Activated naive CD4-positive, alpha-beta T cell treated with anti-CD3 and anti-CD28 coated beads, Interleukin-2, amount 10 ng/mL, durations not matched to agents 7 days and 5 days (primary cell): Measurements from ENCODE around the gene WIPF3.
"Not testable (repeated sequence)": the region's sequence is repeated elsewhere in the genome, so short reads cannot be mapped to it uniquely, and the experiment has no call there.

Experiments used
- CTCF ChIA-PET: fragments of 350-600 bp; sonication (Branson Sonifier 250); formaldehyde crosslinking; loops from one replicate; lab custom pipeline; 2021; ENCODE audit warnings: antibody characterized with exemption; lab: Charles Lee
- DNase-seq: peaks from one replicate; pipeline ENCODE4 v3.0.0-alpha.2; 2020
- H3K27ac Mint-ChIP-seq: one replicate; pipeline ENCODE4 v1.8.0; 2021; ENCODE audit warnings: mild to moderate bottlenecking, moderate library complexity, mixed read lengths
- H3K27me3 Mint-ChIP-seq: one replicate; pipeline ENCODE4 v1.8.0; 2021; ENCODE audit warnings: mild to moderate bottlenecking, mixed read lengths
- H3K36me3 Mint-ChIP-seq: one replicate; pipeline ENCODE4 v1.8.0; 2021; ENCODE audit warnings: mixed read lengths
- H3K4me1 Mint-ChIP-seq: one replicate; pipeline ENCODE4 v1.8.0; 2021; ENCODE audit warnings: mixed read lengths
- H3K4me3 Mint-ChIP-seq: one replicate; pipeline ENCODE4 v1.8.0; 2021; ENCODE audit warnings: mild to moderate bottlenecking, moderate library complexity, mixed read lengths
- H3K9me3 Mint-ChIP-seq: one replicate; pipeline ENCODE4 v1.8.0; 2021; ENCODE audit warnings: mixed read lengths

Gene WIPF3

GRCh38 chr7:29957521-29958310, 151.4 kb downstream of the WIPF3 start:
- no peak for DNase-seq
- Mint-ChIP-seq H3K27ac (no peak overlapping the region), H3K27me3 (peaks cover 12% of the 10 kb centered on the region), H3K4me3 (no peak overlapping the region), H3K9me3 (no peaks in the 10 kb centered on the region), H3K36me3 (no peaks in the 10 kb centered on the region), H3K4me1 (peaks cover 23% of the 10 kb centered on the region)
- CTCF ChIA-PET: interaction anchor here (1.3 to 2.3 kb wide), 2 partner anchors 11 to 104 kb away, joined by 4 to 7 read pairs; no protein-coding TSS in a partner anchor

DNA sequence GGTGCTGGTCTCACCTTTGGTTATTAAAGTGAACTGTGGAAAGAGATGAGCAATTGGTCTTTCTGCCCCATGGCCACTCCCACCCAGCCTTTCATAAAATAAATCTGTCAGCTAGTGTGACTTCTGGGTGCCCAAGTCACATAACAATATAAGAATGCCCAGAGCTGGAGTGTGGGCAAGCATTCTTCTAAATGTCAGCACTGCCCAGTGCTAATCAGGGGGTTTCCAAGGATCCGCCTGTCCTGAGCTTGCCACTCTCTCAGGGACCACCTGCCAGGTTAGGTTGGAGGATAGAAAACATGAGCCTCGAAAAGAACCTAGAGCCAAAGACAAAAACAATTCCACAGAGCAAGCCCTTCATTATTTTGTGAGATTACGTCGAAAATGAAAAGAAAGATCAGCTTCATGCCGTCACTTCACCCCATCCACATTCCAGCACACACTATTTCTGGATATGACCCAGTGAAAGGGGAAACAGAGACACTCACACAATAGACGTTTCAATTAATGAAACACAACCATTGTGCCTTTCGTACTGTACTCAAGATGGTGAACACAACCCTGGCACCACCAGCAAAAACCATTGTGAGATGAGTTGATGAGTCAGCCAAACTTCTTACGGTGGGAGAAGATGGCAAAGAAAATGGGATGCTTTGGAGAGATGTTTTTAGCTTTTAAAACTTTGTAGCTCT, 152.5 kb downstream of the WIPF3 start:
- H3K36me3 Mint-ChIP-seq: no peaks in the 10 kb centered on the region
- H3K4me1 Mint-ChIP-seq: peaks cover 23% of the 10 kb centered on the region

GRCh38 chr7:29961611-29962010, 155.3 kb downstream of the WIPF3 start:
- H3K4me3 Mint-ChIP-seq, CTCF ChIA-PET, H3K9me3 Mint-ChIP-seq, H3K27ac Mint-ChIP-seq, DNase-seq, H3K36me3 Mint-ChIP-seq, H3K4me1 Mint-ChIP-seq: not testable (repeated sequence)
- peaks cover 20% of the 10 kb centered on the region for H3K27me3 Mint-ChIP-seq

More for the DNA sequence above, 152.5 kb downstream of the WIPF3 start:
- Mint-ChIP-seq H3K27ac (no peak overlapping the region), H3K4me3 (no peak overlapping the region), H3K27me3 (peaks cover 12% of the 10 kb centered on the region), H3K9me3 (no peaks in the 10 kb centered on the region)
- CTCF ChIA-PET: interaction anchor here (1.3 to 2.3 kb wide), 2 partner anchors 10 to 103 kb away, joined by 4 to 7 read pairs; no protein-coding TSS in a partner anchor
- DNase-seq: no peak

- no peak overlapping the region for H3K4me3 Mint-ChIP-seq
- H3K36me3 Mint-ChIP-seq: no peaks in the 10 kb centered on the region
- DNase-seq: no peak
- H3K27me3 Mint-ChIP-seq: peaks cover 20% of the 10 kb centered on the region
- H3K27ac Mint-ChIP-seq: no peak overlapping the region
- peaks cover 2% of the 10 kb centered on the region for H3K4me1 Mint-ChIP-seq
- no peaks in the 10 kb centered on the region for H3K9me3 Mint-ChIP-seq
- CTCF ChIA-PET: no interaction called here
Observed at GRCh38 chr7:29962035-29962434, 155.7 kb downstream of the WIPF3 start.

GRCh38 chr7:29965030-29965429, 158.7 kb downstream of the WIPF3 start:
- Mint-ChIP-seq H3K4me1 (peaks cover 11% of the 10 kb centered on the region), H3K27ac (no peak overlapping the region), H3K27me3 (peaks cover 27% of the 10 kb centered on the region), H3K9me3 (no peaks in the 10 kb centered on the region), H3K4me3 (no peak overlapping the region), H3K36me3 (no peaks in the 10 kb centered on the region)
- DNase-seq: no peak
- CTCF ChIA-PET: interaction anchor here (0.9 kb wide), 1 partner anchor 599 kb away, joined by 3 read pairs; no protein-coding TSS in a partner anchor
